Measurements from ENCODE around the gene CLCN6.
A peak's percentile ranks its signal among the peaks of the same experiment; 100 is the strongest.

Gene CLCN6

GRCh38 chr1:11835441-11836225 lies 29.6 kb downstream of the CLCN6 start:
- Histone ChIP-seq H3K18ac (ENCODE audit: low read length) (no peak overlapping the region), H3K79me2 (ENCODE audit: control insufficient read depth, insufficient read depth, low read length, poor library complexity) (no peaks in the 10 kb centered on the region), H3K14ac (ENCODE audit: low read length) (no peak overlapping the region), H4K8ac (ENCODE audit: low read depth, low read length) (no peak overlapping the region), H3K4me1 (ENCODE audit: control insufficient read depth in 1 of 2, insufficient read depth in 2 of 2, low read length in 2 of 2) (no peaks in the 10 kb centered on the region), H2AK5ac (ENCODE audit: low read length) (no peak overlapping the region), H4K12ac (ENCODE audit: low read depth, low read length) (no peak overlapping the region), H2AFZ (ENCODE audit: insufficient read depth, low read length, poor library complexity) (no peak overlapping the region), H3K9ac (ENCODE audit: low read length) (no peak overlapping the region), H3K27ac (ENCODE audit: low read depth, low read length) (no peak overlapping the region), H3K4ac (ENCODE audit: low read depth, low read length) (no peak overlapping the region), H3K36me3 (ENCODE audit: control insufficient read depth in 1 of 2, insufficient read depth in 2 of 2, low read length in 2 of 2) (peaks cover 79 to 89% of the 10 kb centered on the region in 2 experiments), H3K23ac (ENCODE audit: low read length) (no peak overlapping the region), H3K27me3 (ENCODE audit: insufficient read depth, low read length) (no peaks in the 10 kb centered on the region), H2BK5ac (ENCODE audit: low read depth, low read length, poor library complexity) (no peak overlapping the region), H3K79me1 (ENCODE audit: low read length) (no peaks in the 10 kb centered on the region), H4K91ac (ENCODE audit: low read depth, low read length) (no peak overlapping the region), H3K4me2 (ENCODE audit: low read length) (no peak overlapping the region), H3K4me3 (ENCODE audit: low read depth, low read length) (no peak overlapping the region), H3K9me3 (ENCODE audit: insufficient read depth, low read depth, low read length) (peaks cover 4% of the 10 kb centered on the region), H2BK12ac (ENCODE audit: low read length) (no peak overlapping the region), H2BK120ac (ENCODE audit: insufficient read depth, low read length, poor library complexity) (no peak overlapping the region)
- WGBS (ENCODE audit: extremely low coverage, insufficient coverage, insufficient read length), result no CpG with 5 or more reads among the region's 28 CpGs
- no peak for DNase-seq

- no peak overlapping the region for H3K4ac ChIP-seq (ENCODE audit: low read depth, low read length)
- peaks cover 4% of the 10 kb centered on the region for H3K9me3 ChIP-seq (ENCODE audit: insufficient read depth, low read depth, low read length)
- no peak overlapping the region for H3K9ac ChIP-seq (ENCODE audit: low read length)
- no peaks in the 10 kb centered on the region for H3K27me3 ChIP-seq (ENCODE audit: insufficient read depth, low read length)
- H2AFZ ChIP-seq (ENCODE audit: insufficient read depth, low read length, poor library complexity), result no peak overlapping the region
- H4K12ac ChIP-seq (ENCODE audit: low read depth, low read length), result no peak overlapping the region
- no CpG with 5 or more reads among the region's 36 CpGs for WGBS (ENCODE audit: extremely low coverage, insufficient coverage, insufficient read length)
- no peak overlapping the region for H2BK5ac ChIP-seq (ENCODE audit: low read depth, low read length, poor library complexity)
- H4K91ac ChIP-seq (ENCODE audit: low read depth, low read length), result no peak overlapping the region
- H3K27ac ChIP-seq (ENCODE audit: low read depth, low read length), result no peak overlapping the region
- DNase-seq, result no peak
- H3K79me1 ChIP-seq (ENCODE audit: low read length), result no peaks in the 10 kb centered on the region
- H2BK120ac ChIP-seq (ENCODE audit: insufficient read depth, low read length, poor library complexity), result no peak overlapping the region
- H3K4me3 ChIP-seq (ENCODE audit: low read depth, low read length), result no peak overlapping the region
- H3K4me1 ChIP-seq (ENCODE audit: control insufficient read depth in 1 of 2, insufficient read depth in 2 of 2, low read length in 2 of 2), result no peaks in the 10 kb centered on the region
- no peaks in the 10 kb centered on the region for H3K79me2 ChIP-seq (ENCODE audit: control insufficient read depth, insufficient read depth, low read length, poor library complexity)
- no peak overlapping the region for H3K18ac ChIP-seq (ENCODE audit: low read length)
- no peak overlapping the region for H3K14ac ChIP-seq (ENCODE audit: low read length)
- H2BK12ac ChIP-seq (ENCODE audit: low read length), result no peak overlapping the region
- H3K4me2 ChIP-seq (ENCODE audit: low read length), result no peak overlapping the region
- no peak overlapping the region for H4K8ac ChIP-seq (ENCODE audit: low read depth, low read length)
- no peak overlapping the region for H3K23ac ChIP-seq (ENCODE audit: low read length)
- H2AK5ac ChIP-seq (ENCODE audit: low read length), result no peak overlapping the region
- peaks cover 86 to 96% of the 10 kb centered on the region in 2 experiments for H3K36me3 ChIP-seq (ENCODE audit: control insufficient read depth in 1 of 2, insufficient read depth in 2 of 2, low read length in 2 of 2)
Measured at GRCh38 chr1:11836955-11837766, 31.2 kb downstream of the CLCN6 start.

GRCh38 chr1:11837767-11838348 lies 31.9 kb downstream of the CLCN6 start:
- Histone ChIP-seq H2BK5ac (ENCODE audit: low read depth, low read length, poor library complexity) (no peak overlapping the region), H4K12ac (ENCODE audit: low read depth, low read length) (no peak overlapping the region), H3K9me3 (ENCODE audit: insufficient read depth, low read depth, low read length) (peaks cover 4% of the 10 kb centered on the region), H2BK120ac (ENCODE audit: insufficient read depth, low read length, poor library complexity) (no peak overlapping the region), H2BK12ac (ENCODE audit: low read length) (no peak overlapping the region), H3K18ac (ENCODE audit: low read length) (no peak overlapping the region), H3K36me3 (ENCODE audit: control insufficient read depth in 1 of 2, insufficient read depth in 2 of 2, low read length in 2 of 2) (peaks cover 89 to 96% of the 10 kb centered on the region in 2 experiments), H2AK5ac (ENCODE audit: low read length) (no peak overlapping the region), H3K4ac (ENCODE audit: low read depth, low read length) (no peak overlapping the region), H3K4me2 (ENCODE audit: low read length) (no peak overlapping the region), H3K4me1 (ENCODE audit: control insufficient read depth in 1 of 2, insufficient read depth in 2 of 2, low read length in 2 of 2) (no peaks in the 10 kb centered on the region), H3K9ac (ENCODE audit: low read length) (no peak overlapping the region), H3K79me1 (ENCODE audit: low read length) (no peaks in the 10 kb centered on the region), H4K91ac (ENCODE audit: low read depth, low read length) (no peak overlapping the region), H3K4me3 (ENCODE audit: low read depth, low read length) (no peak overlapping the region), H3K14ac (ENCODE audit: low read length) (no peak overlapping the region), H2AFZ (ENCODE audit: insufficient read depth, low read length, poor library complexity) (no peak overlapping the region), H4K8ac (ENCODE audit: low read depth, low read length) (no peak overlapping the region), H3K23ac (ENCODE audit: low read length) (no peak overlapping the region), H3K27ac (ENCODE audit: low read depth, low read length) (no peak overlapping the region), H3K79me2 (ENCODE audit: control insufficient read depth, insufficient read depth, low read length, poor library complexity) (no peaks in the 10 kb centered on the region), H3K27me3 (ENCODE audit: insufficient read depth, low read length) (no peaks in the 10 kb centered on the region)
- DNase-seq, result no peak
- no CpG with 5 or more reads among the region's 11 CpGs for WGBS (ENCODE audit: extremely low coverage, insufficient coverage, insufficient read length)

- Histone ChIP-seq H4K12ac (ENCODE audit: low read depth, low read length) (no peak overlapping the region), H3K23ac (ENCODE audit: low read length) (no peak overlapping the region), H2BK12ac (ENCODE audit: low read length) (no peak overlapping the region), H3K79me2 (ENCODE audit: control insufficient read depth, insufficient read depth, low read length, poor library complexity) (no peaks in the 10 kb centered on the region), H3K18ac (ENCODE audit: low read length) (no peak overlapping the region), H3K9ac (ENCODE audit: low read length) (no peak overlapping the region), H2AK5ac (ENCODE audit: low read length) (no peak overlapping the region), H3K27me3 (ENCODE audit: insufficient read depth, low read length) (no peaks in the 10 kb centered on the region), H3K4me2 (ENCODE audit: low read length) (no peak overlapping the region), H3K9me3 (ENCODE audit: insufficient read depth, low read depth, low read length) (peaks cover 4% of the 10 kb centered on the region), H3K14ac (ENCODE audit: low read length) (no peak overlapping the region), H3K4ac (ENCODE audit: low read depth, low read length) (no peak overlapping the region), H3K36me3 (ENCODE audit: control insufficient read depth in 1 of 2, insufficient read depth in 2 of 2, low read length in 2 of 2) (peaks cover 83 to 90% of the 10 kb centered on the region in 2 experiments), H3K4me1 (ENCODE audit: control insufficient read depth in 1 of 2, insufficient read depth in 2 of 2, low read length in 2 of 2) (no peaks in the 10 kb centered on the region), H3K4me3 (ENCODE audit: low read depth, low read length) (no peak overlapping the region), H4K8ac (ENCODE audit: low read depth, low read length) (no peak overlapping the region), H2BK5ac (ENCODE audit: low read depth, low read length, poor library complexity) (no peak overlapping the region), H3K79me1 (ENCODE audit: low read length) (no peaks in the 10 kb centered on the region), H3K27ac (ENCODE audit: low read depth, low read length) (no peak overlapping the region), H4K91ac (ENCODE audit: low read depth, low read length) (no peak overlapping the region), H2BK120ac (ENCODE audit: insufficient read depth, low read length, poor library complexity) (no peak overlapping the region), H2AFZ (ENCODE audit: insufficient read depth, low read length, poor library complexity) (no peak overlapping the region)
- peak; percentile 35 to 78 for DNase-seq
- no CpG with 5 or more reads among the region's 40 CpGs for WGBS (ENCODE audit: extremely low coverage, insufficient coverage, insufficient read length)
Measured at GRCh38 chr1:11838349-11839272, 32.6 kb downstream of the CLCN6 start.

Data from trophoblast cell (in vitro differentiated cells and primary cell).